B cell (primary cell): Measurements from ENCODE around the gene NAGLU. TPM values are rescaled to one million over a fixed set of nuclear protein-coding genes. Genes with fewer than 3 reads are reported as not detected.

Experiments used
- ATAC-seq: fragments of 200-7000 bp; cut with Tn5 transposase; one replicate; pipeline ENCODE4 v1.10.0; 2021; ENCODE audit warnings: low read depth, mild to moderate bottlenecking, moderate number of reproducible peaks, moderate library complexity
- CTCF ChIA-PET: fragments of 350-600 bp; sonication (Branson Sonifier 250); formaldehyde crosslinking; loops from one replicate; lab custom pipeline; 2021; ENCODE audit warnings: antibody characterized with exemption, inconsistent platforms; lab: Charles Lee
- POLR2A ChIA-PET: fragments of 350-600 bp; sonication (Branson Sonifier 250); formaldehyde crosslinking; loops from one replicate; lab custom pipeline; 2021; ENCODE audit warnings: antibody characterized with exemption; lab: Charles Lee
- DNase-seq: peaks from one replicate; pipeline ENCODE4 v3.0.0; 2013
- H2AFZ ChIP-seq: 2 replicates; pipeline ENCODE4 v1.6.1; 2012; ENCODE audit warnings: mild to moderate bottlenecking, low read depth, low read length; ENCODE audit not compliant: insufficient read depth, poor library complexity, severe bottlenecking
- H3K27ac ChIP-seq, 2 donors: 1 replicate in 1 of 2; 2 replicates in 1 of 2; pipeline ENCODE4 v1.5.1; 2012 to 2013; ENCODE audit warnings: low read length in 2 of 2, mild to moderate bottlenecking in 2 of 2, moderate library complexity in 1 of 2
- H3K27me3 ChIP-seq, 4 experiments: fragments of 200-600 bp in 1 of 4; sonication (generic) in 1 of 4; replicated peaks in 1 of 4; 1 replicate in 2 of 4; 2 replicates in 2 of 4; pipeline versions ENCODE4 v1.6.1 to v1.7.0; 2013 to 2016; ENCODE audit warnings: low read length in 3 of 4, mild to moderate bottlenecking in 2 of 4, mixed read lengths in 1 of 4, moderate library complexity in 1 of 4; ENCODE audit not compliant: insufficient read depth in 4 of 4, control insufficient read depth in 3 of 4; ENCODE audit errors: control extremely low read depth in 1 of 4
- H3K36me3 ChIP-seq, 2 experiments: replicated peaks in 1 of 2; 1 replicate in 1 of 2; 2 replicates in 1 of 2; pipeline versions ENCODE4 v1.6.1 to v1.7.1; 2013; ENCODE audit warnings: low read length in 1 of 2; ENCODE audit not compliant: insufficient read depth in 2 of 2, control insufficient read depth in 1 of 2; ENCODE audit errors: control extremely low read depth in 1 of 2, extremely low read depth in 1 of 2
- H3K4me1 ChIP-seq, 2 donors: fragments of 200-600 bp in 1 of 2; sonication (generic) in 1 of 2; 1 replicate in 1 of 2; 2 replicates in 1 of 2; pipeline versions ENCODE4 v1.5.1 to v1.6.1; 2013 to 2017; ENCODE audit warnings: low read length in 2 of 2; ENCODE audit not compliant: control insufficient read depth in 2 of 2, insufficient read depth in 2 of 2
- H3K4me2 ChIP-seq: replicated peaks from 2 replicates; pipeline ENCODE3; 2012; ENCODE audit warnings: mild to moderate bottlenecking, low read depth, low read length; ENCODE audit not compliant: poor library complexity, severe bottlenecking
- H3K4me3 ChIP-seq, 5 experiments: fragments of 200-600 bp in 1 of 5; sonication (generic) in 1 of 5; 1 replicate in 3 of 5; 2 replicates in 2 of 5; pipeline versions ENCODE4 v1.5.1 to v1.7.0; 2011 to 2016; ENCODE audit warnings: low read length in 4 of 5, mild to moderate bottlenecking in 4 of 5, low read depth in 2 of 5, control low read depth in 1 of 5, moderate library complexity in 1 of 5; ENCODE audit not compliant: insufficient read depth in 1 of 5; ENCODE audit errors: control extremely low read depth in 1 of 5, extremely low read depth in 1 of 5
- H3K79me2 ChIP-seq: fragments of 200-600 bp; sonication (generic); one replicate; pipeline ENCODE4 v1.6.0; 2016; ENCODE audit warnings: low read length; ENCODE audit not compliant: control insufficient read depth, insufficient read depth
- H3K9ac ChIP-seq: fragments of 200-600 bp; sonication (generic); 2 replicates; pipeline ENCODE4 v1.6.1; 2017; ENCODE audit warnings: mild to moderate bottlenecking, low read length, moderate library complexity
- H3K9me3 ChIP-seq, 3 donors: one replicate each; pipeline versions ENCODE4 v1.6.1 to v1.7.1; 2013; ENCODE audit warnings: low read length in 2 of 3; ENCODE audit not compliant: control insufficient read depth in 2 of 3, insufficient read depth in 1 of 3; ENCODE audit errors: control extremely low read depth in 1 of 3
- H4K20me1 ChIP-seq: 2 replicates; pipeline ENCODE4 v1.6.0; 2012; ENCODE audit warnings: mild to moderate bottlenecking, low read length; ENCODE audit not compliant: insufficient read depth, control insufficient read depth, poor library complexity, severe bottlenecking
- H3K27ac Mint-ChIP-seq: one replicate; pipeline ENCODE4 v1.8.0; 2021; ENCODE audit warnings: mixed read lengths
- H3K27me3 Mint-ChIP-seq: one replicate; pipeline ENCODE4 v1.8.0; 2021; ENCODE audit warnings: mixed read lengths
- H3K4me1 Mint-ChIP-seq: one replicate; pipeline ENCODE4 v1.8.0; 2021; ENCODE audit warnings: mixed read lengths
- H3K4me3 Mint-ChIP-seq: one replicate; pipeline ENCODE4 v1.8.0; 2021; ENCODE audit warnings: mixed read lengths
- H3K9me3 Mint-ChIP-seq: one replicate; pipeline ENCODE4 v1.8.0; 2022; ENCODE audit warnings: mixed read lengths; ENCODE audit not compliant: insufficient read depth
- EZH2 ChIP-seq: IDR thresholded peaks from 2 replicates; pipeline ENCODE4 v1.6.1; 2012; ENCODE audit warnings: borderline replicate concordance, low read depth, mild to moderate bottlenecking, moderate library complexity, low read length; ENCODE audit not compliant: insufficient read depth, poor library complexity, severe bottlenecking
- WGBS: methylation state at CpG from one replicate; pipeline ENCODE4 v1.1.5; 2013; ENCODE audit warnings: missing lambda C conversion rate; ENCODE audit not compliant: insufficient coverage; 5-methylcytosine and 5-hydroxymethylcytosine counted together
- intact Hi-C: fragments of 100-400 bp; cut with micrococcal nuclease; formaldehyde crosslinking; loops from one replicate; pipeline ENCODE4 v1.10.0; 2022
- polyA plus RNA-seq: library from polyadenylated mRNA; depleted of rRNA; stranded (reverse); fragments of >200 nt; gene quantifications from 2 replicates; pipeline ENCODE4 v1.2.3, GENCODE V29; 2012
- total RNA-seq, 2 donors: library from RNA; stranded (reverse); fragments of 120-200 nt in 1 of 2; gene quantifications; 1 replicate in 1 of 2; 2 replicates in 1 of 2; pipeline versions ENCODE4 v1.2.3 to v1.2.4, GENCODE V29; 2013 to 2022
- TF ChIP-seq, protein P1 (sequence below): fragments of 200-600 bp; IDR thresholded peaks from one replicate; pipeline ENCODE4 v1.8.0; 2022; ENCODE audit warnings: antibody characterized with exemption, mild to moderate bottlenecking

The NAGLU gene
- total and polyA plus RNA-seq, 2 donors (not counting 1 experiment from before 2014, with no cell fraction given): 44.8 to 52.4 TPM

DNA sequence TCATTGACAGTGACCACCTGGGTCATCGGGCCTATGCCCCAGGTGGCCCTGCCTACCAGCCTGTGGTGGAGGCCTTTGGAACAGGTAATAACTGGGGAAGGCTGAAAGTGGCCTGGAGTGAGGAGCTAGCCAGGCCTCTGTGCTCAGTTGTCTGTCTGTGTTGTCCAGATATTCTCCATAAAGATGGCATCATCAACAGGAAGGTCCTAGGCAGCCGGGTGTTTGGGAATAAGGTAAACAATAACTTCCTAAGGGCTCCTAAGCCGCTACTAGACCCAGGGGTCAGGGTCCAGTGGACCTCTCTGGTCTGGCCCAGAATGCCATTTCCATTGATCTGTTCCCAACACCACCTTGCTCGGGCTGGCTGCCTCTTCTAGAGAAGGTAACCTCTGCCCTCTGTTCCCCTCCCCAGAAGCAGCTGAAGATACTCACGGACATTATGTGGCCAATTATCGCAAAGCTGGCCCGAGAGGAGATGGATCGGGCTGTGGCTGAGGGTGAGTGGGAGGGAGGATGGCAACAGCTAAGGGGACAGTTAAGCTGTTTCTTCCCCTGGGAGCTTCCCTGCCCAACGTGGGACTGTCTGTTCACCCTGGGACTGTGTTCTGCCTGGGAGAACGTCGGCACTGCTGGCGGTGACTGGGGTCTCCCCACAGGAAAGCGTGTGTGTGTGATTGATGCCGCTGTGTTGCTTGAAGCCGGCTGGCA lies 28.9 kb downstream of the NAGLU start:
- Mint-ChIP-seq H3K27ac (peak overlapping the region; percentile 65), H3K4me1 (peaks cover 45% of the 10 kb centered on the region), H3K9me3 (no peaks in the 10 kb centered on the region), H3K4me3 (peak overlapping the region; percentile 19), H3K27me3 (no peaks in the 10 kb centered on the region)
- Histone ChIP-seq H2AFZ (no peak overlapping the region), H3K4me3 (no peak overlapping the region), H3K36me3 (peaks cover 0 to 38% of the 10 kb centered on the region in 2 experiments), H3K9me3 (no peaks in the 10 kb centered on the region), H3K4me2 (no peak overlapping the region), H3K27me3 (no peaks in the 10 kb centered on the region), H3K27ac (peak overlapping the region in 1 of 2 donors; percentile 34), H4K20me1 (peaks cover 25% of the 10 kb centered on the region), H3K9ac (no peak overlapping the region), H3K79me2 (peaks cover 69% of the 10 kb centered on the region), H3K4me1 (peaks cover 31 to 49% of the 10 kb centered on the region in 2 donors)
- ATAC-seq: no peak
- CTCF ChIA-PET: interaction anchor here (0.8 to 6.4 kb wide), 4 partner anchors 10 to 105 kb away, joined by 3 to 51 read pairs (median 4); partner anchors contain the start of gene PSMC3IP
- POLR2A ChIA-PET: interaction anchor here (0.6 to 0.7 kb wide), 2 partner anchors 8 to 87 kb away, joined by 3 to 5 read pairs; no protein-coding TSS in a partner anchor
- intact Hi-C loops: loop anchor here (5.0 kb wide), 1 partner anchor 112 kb away; the partner anchor contains the start of gene PLEKHH3
- TF ChIP-seq, protein P1, sequence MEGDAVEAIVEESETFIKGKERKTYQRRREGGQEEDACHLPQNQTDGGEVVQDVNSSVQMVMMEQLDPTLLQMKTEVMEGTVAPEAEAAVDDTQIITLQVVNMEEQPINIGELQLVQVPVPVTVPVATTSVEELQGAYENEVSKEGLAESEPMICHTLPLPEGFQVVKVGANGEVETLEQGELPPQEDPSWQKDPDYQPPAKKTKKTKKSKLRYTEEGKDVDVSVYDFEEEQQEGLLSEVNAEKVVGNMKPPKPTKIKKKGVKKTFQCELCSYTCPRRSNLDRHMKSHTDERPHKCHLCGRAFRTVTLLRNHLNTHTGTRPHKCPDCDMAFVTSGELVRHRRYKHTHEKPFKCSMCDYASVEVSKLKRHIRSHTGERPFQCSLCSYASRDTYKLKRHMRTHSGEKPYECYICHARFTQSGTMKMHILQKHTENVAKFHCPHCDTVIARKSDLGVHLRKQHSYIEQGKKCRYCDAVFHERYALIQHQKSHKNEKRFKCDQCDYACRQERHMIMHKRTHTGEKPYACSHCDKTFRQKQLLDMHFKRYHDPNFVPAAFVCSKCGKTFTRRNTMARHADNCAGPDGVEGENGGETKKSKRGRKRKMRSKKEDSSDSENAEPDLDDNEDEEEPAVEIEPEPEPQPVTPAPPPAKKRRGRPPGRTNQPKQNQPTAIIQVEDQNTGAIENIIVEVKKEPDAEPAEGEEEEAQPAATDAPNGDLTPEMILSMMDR: no peak
- no peak for TF ChIP-seq EZH2
- no peak for DNase-seq
- WGBS: over 99% methylated on average over 11 of the region's 15 CpGs
